Panc1 (cell line): ENCODE measurements around the gene DBH. TPM values are rescaled to one million over a fixed set of nuclear protein-coding genes. Genes with fewer than 3 reads are reported as not detected.

Experiments used
- ATAC-seq: fragments of 200-7000 bp; cut with Tn5 transposase; 2 replicates; pipeline ENCODE4 v1.9.1; 2020; ENCODE audit warnings: mild to moderate bottlenecking, moderate library complexity
- Bru-seq: library from RNA; stranded (reverse); fragments of 400-500 nt; gene quantifications from one replicate; lab custom pipeline; 2021; lab: Mats Ljungman, UMichigan
- BruChase-seq, 2 experiments: library from RNA; stranded (reverse); fragments of 400-500 nt; gene quantifications; one replicate each; lab custom pipeline; 2021; lab: Mats Ljungman, UMichigan
- BruUV-seq: library from RNA; stranded (reverse); fragments of 400-500 nt; replicated peaks from 2 replicates; lab custom pipeline; 2021; lab: Mats Ljungman, UMichigan
- CTCF ChIA-PET: fragments of 300-600 bp; sonication (Branson Sonifier 250); formaldehyde crosslinking; loops from one replicate; lab custom pipeline; 2022; ENCODE audit warnings: antibody characterized with exemption; lab: Charles Lee
- POLR2A ChIA-PET: fragments of 300-600 bp; sonication (Branson Sonifier 250); formaldehyde crosslinking; loops from one replicate; lab custom pipeline; 2022; ENCODE audit warnings: antibody characterized with exemption; lab: Charles Lee
- DNase-seq: peaks from one replicate; pipeline ENCODE4 v3.0.0-alpha.2; 2010; ENCODE audit warnings: low read depth, low spot score
- H3K27ac ChIP-seq: 2 replicates; pipeline ENCODE4 v1.5.1; 2011; ENCODE audit warnings: mild to moderate bottlenecking, low read length, inconsistent platforms
- H3K27me3 ChIP-seq: fragments of 200-500 bp; sonication (Bioruptor generic); 2 replicates; pipeline ENCODE4 v1.6.0; 2014; ENCODE audit warnings: low read length, inconsistent platforms; ENCODE audit not compliant: control insufficient read depth, insufficient read depth
- H3K36me3 ChIP-seq: fragments of 200-500 bp; sonication (Bioruptor generic); 2 replicates; pipeline ENCODE4 v1.5.1; 2014; ENCODE audit warnings: inconsistent platforms, mild to moderate bottlenecking, low read length, moderate library complexity; ENCODE audit not compliant: control insufficient read depth, insufficient read depth
- H3K4me1 ChIP-seq: 2 replicates; pipeline ENCODE4 v1.5.1; 2011; ENCODE audit warnings: inconsistent platforms, mild to moderate bottlenecking, low read length, moderate library complexity; ENCODE audit not compliant: control insufficient read depth, insufficient read depth
- H3K4me3 ChIP-seq, 2 experiments: 2 replicates each; pipeline ENCODE4 v1.5.1; 2011 to 2012; ENCODE audit warnings: low read depth in 2 of 2, low read length in 2 of 2, mild to moderate bottlenecking in 2 of 2, inconsistent platforms in 1 of 2, moderate library complexity in 1 of 2
- H3K9me3 ChIP-seq: fragments of 200-500 bp; sonication (Bioruptor generic); 2 replicates; pipeline ENCODE4 v1.5.1; 2014; ENCODE audit warnings: low read depth, mild to moderate bottlenecking, inconsistent platforms, low read length, moderate library complexity; ENCODE audit not compliant: control insufficient read depth, insufficient read depth
- POLR2AphosphoS5 ChIP-seq: IDR thresholded peaks from 2 replicates; pipeline ENCODE4 v1.6.1; 2012; ENCODE audit warnings: mild to moderate bottlenecking, low read depth, low read length, moderate library complexity
- SIN3A ChIP-seq: IDR thresholded peaks from 2 replicates; pipeline ENCODE4 v1.6.1; 2012; ENCODE audit warnings: low read depth, mild to moderate bottlenecking, low read length, moderate library complexity, borderline replicate concordance; ENCODE audit not compliant: insufficient read depth
- TCF7L2 ChIP-seq: IDR thresholded peaks from 2 replicates; pipeline ENCODE4 v1.6.1; 2011; ENCODE audit warnings: mild to moderate bottlenecking, low read depth, low read length, inconsistent platforms
- in situ Hi-C: cut with HindIII; loops from 2 replicates; pipeline ENCODE4 v1.10.0; 2016; ENCODE audit warnings: low sequenced_read_pairs, low pct_unique_long_range_greater_than_20kb
- intact Hi-C: fragments of 100-400 bp; cut with micrococcal nuclease; formaldehyde crosslinking; loops from one replicate; pipeline ENCODE4 v1.10.0; 2022; ENCODE audit not compliant: unreplicated experiment
- long read RNA-seq: library from polyadenylated mRNA; unstranded; transcript quantifications from one replicate; pipeline ENCODE4 v2.0.0, GENCODE V29; 2021; ENCODE audit not compliant: unreplicated experiment
- polyA plus RNA-seq: library from polyadenylated mRNA; unstranded; fragments of >200 nt; gene quantifications from one replicate; pipeline ENCODE4 v1.2.1, GENCODE V29; 2012; ENCODE audit warnings: missing spikeins; ENCODE audit not compliant: insufficient read length
- total RNA-seq: library from RNA; stranded (reverse); gene quantifications from one replicate; pipeline ENCODE4 v1.2.1, GENCODE V29; 2021; ENCODE audit not compliant: unreplicated experiment
- TF ChIP-seq, protein P1 (sequence below): fragments of 450-650 bp; IDR thresholded peaks from 2 replicates; pipeline ENCODE4 v1.5.1; 2017; ENCODE audit warnings: mild to moderate bottlenecking
- TF ChIP-seq, protein P2 (sequence below), 2 experiments: IDR thresholded peaks; 2 replicates each; pipeline ENCODE4 v1.6.1; 2011 to 2012; ENCODE audit warnings: low read depth in 2 of 2, control low read depth in 1 of 2, low read length in 1 of 2, mild to moderate bottlenecking in 1 of 2, moderate library complexity in 1 of 2; ENCODE audit not compliant: insufficient read depth in 1 of 2

Gene DBH
- total RNA-seq (not detected), Bru-seq, nascent RNA (not detected), BruChase-seq, experiment 1, labeled RNA remaining after a 2-hour chase (not detected), BruChase-seq, experiment 2, labeled RNA remaining after a 6-hour chase (not detected)
- polyA plus RNA-seq = 0.10 TPM
- long read RNA-seq = 0 reads

DNA sequence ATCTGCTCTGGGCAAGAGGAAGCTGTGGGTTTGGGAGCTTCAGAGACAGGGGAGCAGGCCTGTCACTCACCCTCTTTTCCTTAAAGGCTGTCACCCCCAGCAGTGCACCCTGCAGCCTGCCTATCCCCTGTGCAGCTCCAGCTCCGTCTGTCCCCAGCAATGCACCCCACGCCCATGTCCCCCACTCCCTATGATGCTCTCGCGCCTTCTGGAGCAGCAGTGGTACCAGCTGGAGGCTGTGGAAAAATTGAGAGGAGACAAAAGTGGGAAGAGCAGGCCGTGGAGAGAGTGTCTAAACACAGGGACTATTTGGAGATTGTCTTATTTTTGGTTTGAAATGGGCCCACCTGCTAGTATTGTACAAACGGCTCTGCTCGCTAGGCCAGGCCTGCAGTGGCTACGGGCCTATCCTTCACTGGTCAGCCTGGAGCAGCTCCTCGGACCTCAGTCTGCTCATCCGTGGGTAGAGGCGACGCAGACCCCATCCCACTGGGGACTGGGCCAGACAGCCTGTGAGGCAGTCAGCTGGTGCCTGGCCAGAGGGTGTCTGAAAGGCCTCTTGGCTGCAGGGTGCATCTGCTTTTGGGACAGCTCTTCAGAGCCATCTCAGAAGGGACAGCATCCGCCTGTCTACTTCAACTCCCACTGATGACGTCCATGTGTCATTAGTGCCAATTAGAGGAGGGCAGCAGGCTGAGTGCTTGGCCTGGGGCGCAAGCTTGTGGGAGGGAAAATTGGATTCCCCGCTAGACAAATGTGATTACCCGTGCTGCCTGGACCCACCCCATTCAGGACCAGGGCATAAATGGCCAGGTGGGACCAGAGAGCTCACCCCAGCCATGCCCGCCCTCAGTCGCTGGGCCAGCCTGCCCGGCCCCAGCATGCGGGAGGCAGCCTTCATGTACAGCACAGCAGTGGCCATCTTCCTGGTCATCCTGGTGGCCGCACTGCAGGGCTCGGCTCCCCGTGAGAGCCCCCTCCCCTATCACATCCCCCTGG, at the start of gene DBH:
DBH (plus strand) TSS at position 831 of the 999 bp plus-strand sequence; CDS start at position 840, 9 bp downstream.
- TF ChIP-seq SIN3A (no peak), TCF7L2 (no peak), POLR2AphosphoS5 (no peak)
- TF ChIP-seq, protein P1, sequence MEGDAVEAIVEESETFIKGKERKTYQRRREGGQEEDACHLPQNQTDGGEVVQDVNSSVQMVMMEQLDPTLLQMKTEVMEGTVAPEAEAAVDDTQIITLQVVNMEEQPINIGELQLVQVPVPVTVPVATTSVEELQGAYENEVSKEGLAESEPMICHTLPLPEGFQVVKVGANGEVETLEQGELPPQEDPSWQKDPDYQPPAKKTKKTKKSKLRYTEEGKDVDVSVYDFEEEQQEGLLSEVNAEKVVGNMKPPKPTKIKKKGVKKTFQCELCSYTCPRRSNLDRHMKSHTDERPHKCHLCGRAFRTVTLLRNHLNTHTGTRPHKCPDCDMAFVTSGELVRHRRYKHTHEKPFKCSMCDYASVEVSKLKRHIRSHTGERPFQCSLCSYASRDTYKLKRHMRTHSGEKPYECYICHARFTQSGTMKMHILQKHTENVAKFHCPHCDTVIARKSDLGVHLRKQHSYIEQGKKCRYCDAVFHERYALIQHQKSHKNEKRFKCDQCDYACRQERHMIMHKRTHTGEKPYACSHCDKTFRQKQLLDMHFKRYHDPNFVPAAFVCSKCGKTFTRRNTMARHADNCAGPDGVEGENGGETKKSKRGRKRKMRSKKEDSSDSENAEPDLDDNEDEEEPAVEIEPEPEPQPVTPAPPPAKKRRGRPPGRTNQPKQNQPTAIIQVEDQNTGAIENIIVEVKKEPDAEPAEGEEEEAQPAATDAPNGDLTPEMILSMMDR = no peak
- TF ChIP-seq, protein P2, sequence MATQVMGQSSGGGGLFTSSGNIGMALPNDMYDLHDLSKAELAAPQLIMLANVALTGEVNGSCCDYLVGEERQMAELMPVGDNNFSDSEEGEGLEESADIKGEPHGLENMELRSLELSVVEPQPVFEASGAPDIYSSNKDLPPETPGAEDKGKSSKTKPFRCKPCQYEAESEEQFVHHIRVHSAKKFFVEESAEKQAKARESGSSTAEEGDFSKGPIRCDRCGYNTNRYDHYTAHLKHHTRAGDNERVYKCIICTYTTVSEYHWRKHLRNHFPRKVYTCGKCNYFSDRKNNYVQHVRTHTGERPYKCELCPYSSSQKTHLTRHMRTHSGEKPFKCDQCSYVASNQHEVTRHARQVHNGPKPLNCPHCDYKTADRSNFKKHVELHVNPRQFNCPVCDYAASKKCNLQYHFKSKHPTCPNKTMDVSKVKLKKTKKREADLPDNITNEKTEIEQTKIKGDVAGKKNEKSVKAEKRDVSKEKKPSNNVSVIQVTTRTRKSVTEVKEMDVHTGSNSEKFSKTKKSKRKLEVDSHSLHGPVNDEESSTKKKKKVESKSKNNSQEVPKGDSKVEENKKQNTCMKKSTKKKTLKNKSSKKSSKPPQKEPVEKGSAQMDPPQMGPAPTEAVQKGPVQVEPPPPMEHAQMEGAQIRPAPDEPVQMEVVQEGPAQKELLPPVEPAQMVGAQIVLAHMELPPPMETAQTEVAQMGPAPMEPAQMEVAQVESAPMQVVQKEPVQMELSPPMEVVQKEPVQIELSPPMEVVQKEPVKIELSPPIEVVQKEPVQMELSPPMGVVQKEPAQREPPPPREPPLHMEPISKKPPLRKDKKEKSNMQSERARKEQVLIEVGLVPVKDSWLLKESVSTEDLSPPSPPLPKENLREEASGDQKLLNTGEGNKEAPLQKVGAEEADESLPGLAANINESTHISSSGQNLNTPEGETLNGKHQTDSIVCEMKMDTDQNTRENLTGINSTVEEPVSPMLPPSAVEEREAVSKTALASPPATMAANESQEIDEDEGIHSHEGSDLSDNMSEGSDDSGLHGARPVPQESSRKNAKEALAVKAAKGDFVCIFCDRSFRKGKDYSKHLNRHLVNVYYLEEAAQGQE (IDR thresholded peaks at IDR 0.05; ENCODE audit: insufficient read depth in 1 of 2, low read depth in 2 of 2, low read length in 1 of 2) = no peak
- POLR2A ChIA-PET = no interaction called here
- no peaks in the 10 kb centered on the region for H3K36me3 ChIP-seq
- intact Hi-C loops (no loop called here), in situ Hi-C loops (no loop called here)
- no peaks in the 10 kb centered on the region for H3K27me3 ChIP-seq
- no peak for ATAC-seq
- peak within 1 kb of the TSS in 1 of 2 experiments; percentile 4; a peak in 1 of 4 replicates for H3K4me3 ChIP-seq
- CTCF ChIA-PET = no interaction called here
- H3K4me1 ChIP-seq = no peaks in the 10 kb centered on the region
- no peak for DNase-seq
- H3K9me3 ChIP-seq = no peaks in the 10 kb centered on the region
- BruUV-seq = no TSS peak
- H3K27ac ChIP-seq = no peak within 1 kb of the TSS

- ATAC-seq (no peak), DNase-seq (no peak)
- Histone ChIP-seq H3K27ac (no peak overlapping the region), H3K36me3 (no peaks in the 10 kb centered on the region), H3K4me1 (peaks cover 6% of the 10 kb centered on the region; the same call in 1 of the 2 replicates), H3K27me3 (no peaks in the 10 kb centered on the region), H3K4me3 (no peak overlapping the region), H3K9me3 (no peaks in the 10 kb centered on the region)
- no TSS peak for BruUV-seq
- TF ChIP-seq, protein P1 = no peak
- intact Hi-C loops (no loop called here), in situ Hi-C loops (no loop called here)
- ChIA-PET CTCF (no interaction called here), POLR2A (no interaction called here)
Measured at GRCh38 chr9:133587051-133587450, 49.1 kb upstream of the DBH start.
